ENCODE data around the gene FAM110A. TPM values are rescaled to one million over a fixed set of nuclear protein-coding genes. Genes with fewer than 3 reads are reported as not detected.

FAM110A gene
- 2.1 and 2.5 TPM in 2 replicates for total RNA-seq

DNA sequence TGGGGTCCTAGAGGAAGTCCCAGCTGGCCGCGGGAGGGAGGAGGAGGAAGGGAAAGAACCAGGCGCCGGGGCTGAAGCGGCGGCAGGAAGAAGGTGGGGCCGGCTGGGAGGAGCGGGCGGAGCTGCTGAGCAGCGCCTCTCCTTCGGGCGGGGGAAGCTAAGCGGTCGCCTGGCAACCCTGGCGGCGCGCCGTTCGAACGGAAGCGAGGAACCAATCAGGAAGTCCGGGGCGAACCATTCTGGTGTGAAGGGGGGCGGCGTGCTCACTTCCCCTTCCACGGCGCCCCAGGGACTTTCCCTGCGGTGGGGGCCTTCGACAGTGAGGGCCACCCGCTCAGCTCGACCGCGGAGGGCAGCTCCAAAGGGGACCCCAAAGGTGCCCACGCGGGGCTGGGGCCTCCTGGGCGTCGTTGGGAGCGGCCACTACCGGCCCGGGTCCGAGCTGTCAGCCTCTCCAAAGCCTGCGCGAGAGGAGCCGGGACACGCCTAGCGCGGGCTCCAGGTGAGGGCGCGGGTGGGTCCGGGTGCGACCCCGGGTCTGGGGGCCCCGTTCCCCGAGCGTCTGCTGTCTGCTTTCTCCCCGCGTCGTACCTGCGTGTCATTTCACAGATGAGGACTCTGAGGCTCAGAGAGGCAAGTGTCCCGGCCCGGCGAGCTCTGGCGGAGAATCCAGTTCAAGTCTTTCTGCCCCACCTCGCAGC, at the start of gene FAM110A:
TSS of gene FAM110A (plus strand) at position 266 of the 701 bp plus-strand sequence. CDS start 11,090 bp downstream, outside the sequence.

Other genes starting within 250 kb of the FAM110A start
- gene TCF15, start 223.4 kb upstream of the FAM110A start, total RNA-seq = not detected in 2 replicates
- gene SRXN1, start 180.5 kb upstream of the FAM110A start, total RNA-seq = 68.8 and 104 TPM in 2 replicates
- gene SCRT2, start 157.9 kb upstream of the FAM110A start, total RNA-seq = not detected in 2 replicates
- gene SLC52A3, start 65.2 kb upstream of the FAM110A start, total RNA-seq = not detected in 2 replicates
- gene ANGPT4, start 82.6 kb downstream of the FAM110A start, total RNA-seq = not detected in 2 replicates
- 0.46 TPM in 1 of 2 replicates, not detected in the other for gene RSPO4, start 168.6 kb downstream of the FAM110A start, total RNA-seq

Data from smooth muscle cell of the pulmonary artery (primary cell).